Activated CD4-positive, alpha-beta memory T cell treated with anti-CD3 and anti-CD28 coated beads for 36 hours (primary cell): Measurements from ENCODE around the gene NDUFV2. TPM values are rescaled to one million over a fixed set of nuclear protein-coding genes. Genes with fewer than 3 reads are reported as not detected.
A peak's percentile ranks its signal among the peaks of the same experiment; 100 is the strongest.
"Not testable (repeated sequence)": the region's sequence is repeated elsewhere in the genome, so short reads cannot be mapped to it uniquely, and the experiment has no call there.

Experiments
- CTCF ChIA-PET: fragments of 350-600 bp; sonication (Branson Sonifier 250); formaldehyde crosslinking; loops from one replicate; lab custom pipeline; 2021; ENCODE audit warnings: antibody characterized with exemption, inconsistent platforms; lab: Charles Lee
- POLR2A ChIA-PET: fragments of 350-600 bp; sonication (Branson Sonifier 250); formaldehyde crosslinking; loops from one replicate; lab custom pipeline; 2021; ENCODE audit warnings: antibody characterized with exemption; lab: Charles Lee
- DNase-seq: peaks from one replicate; pipeline ENCODE4 v3.0.0-alpha.2; 2020
- H3K27ac Mint-ChIP-seq: one replicate; pipeline ENCODE4 v1.8.0; 2021; ENCODE audit warnings: mixed read lengths
- H3K27me3 Mint-ChIP-seq: one replicate; pipeline ENCODE4 v1.8.0; 2021; ENCODE audit warnings: mixed read lengths
- H3K36me3 Mint-ChIP-seq: one replicate; pipeline ENCODE4 v1.8.0; 2021; ENCODE audit warnings: mixed read lengths
- H3K4me1 Mint-ChIP-seq: one replicate; pipeline ENCODE4 v1.8.0; 2021; ENCODE audit warnings: low read depth, mixed read lengths
- H3K4me3 Mint-ChIP-seq: one replicate; pipeline ENCODE4 v1.8.0; 2021; ENCODE audit warnings: mild to moderate bottlenecking, mixed read lengths
- H3K9me3 Mint-ChIP-seq: one replicate; pipeline ENCODE4 v1.8.0; 2021; ENCODE audit warnings: mixed read lengths
- intact Hi-C: fragments of 100-400 bp; cut with micrococcal nuclease; formaldehyde crosslinking; loops from one replicate; pipeline ENCODE4 v1.15.1; 2023
- total RNA-seq, 2 experiments: library from RNA; stranded (reverse); gene quantifications; one replicate each; pipeline ENCODE4 v1.2.3, GENCODE V29; 2021

NDUFV2 gene
- total RNA-seq, 2 experiments from 2014 or later: 535 to 552 TPM

DNA sequence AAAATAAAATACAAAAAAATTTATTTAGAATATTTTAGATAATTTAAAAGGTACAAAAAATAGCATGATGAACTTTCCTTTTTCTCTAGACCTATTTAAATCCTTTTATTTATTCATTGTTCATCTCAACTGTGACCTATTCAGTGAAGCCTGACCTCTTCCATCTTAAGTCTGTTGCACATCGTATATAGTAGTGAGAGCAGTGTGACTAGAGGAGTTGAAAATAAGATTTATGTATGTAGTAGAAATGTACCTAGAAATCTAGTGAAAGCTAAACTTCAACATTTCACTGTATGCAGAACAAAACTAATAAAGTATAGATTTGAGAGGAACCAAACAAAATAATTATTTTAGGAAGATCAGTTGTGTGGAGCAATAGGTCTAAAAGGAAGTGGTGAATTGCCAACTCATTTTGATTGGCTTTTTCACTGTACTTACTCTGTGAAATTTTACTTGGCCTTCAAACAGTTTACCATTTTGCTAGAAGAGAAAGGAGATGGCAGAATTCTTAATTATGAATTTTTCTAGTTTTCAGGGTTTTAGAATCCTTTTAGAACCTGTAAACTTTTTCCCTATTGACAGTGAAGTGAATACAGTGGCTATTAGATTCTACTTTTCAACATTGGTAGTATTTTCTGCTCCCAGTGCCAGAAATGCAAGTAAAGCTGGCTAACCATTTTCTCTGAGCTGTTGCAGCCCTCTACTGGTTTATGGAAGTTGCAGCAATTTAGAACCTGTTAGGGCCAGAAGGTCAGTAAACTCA, 45.1 kb downstream of the NDUFV2 start:
- ChIA-PET POLR2A (interaction anchor here (1.3 to 2.4 kb wide), 5 partner anchors 10 to 44 kb away, joined by 3 to 12 read pairs (median 5); partner anchors contain the start of gene ANKRD12), CTCF (interaction anchor here (0.6 to 2.5 kb wide), 10 partner anchors 10 to 369 kb away, joined by 3 to 31 read pairs (median 4); no protein-coding TSS in a partner anchor)
- intact Hi-C loops: loop anchor here (1.0 to 10.0 kb wide), 3 partner anchors 74 to 467 kb away; partner anchors contain the start of gene PPP4R1
- Mint-ChIP-seq H3K27me3 (no peaks in the 10 kb centered on the region), H3K4me1 (peaks cover 71% of the 10 kb centered on the region), H3K4me3 (peak overlapping the region; percentile 7), H3K36me3 (peaks cover 8% of the 10 kb centered on the region), H3K9me3 (peaks cover 6% of the 10 kb centered on the region), H3K27ac (peak overlapping the region; percentile 78)
- DNase-seq: peak; percentile 25

DNA sequence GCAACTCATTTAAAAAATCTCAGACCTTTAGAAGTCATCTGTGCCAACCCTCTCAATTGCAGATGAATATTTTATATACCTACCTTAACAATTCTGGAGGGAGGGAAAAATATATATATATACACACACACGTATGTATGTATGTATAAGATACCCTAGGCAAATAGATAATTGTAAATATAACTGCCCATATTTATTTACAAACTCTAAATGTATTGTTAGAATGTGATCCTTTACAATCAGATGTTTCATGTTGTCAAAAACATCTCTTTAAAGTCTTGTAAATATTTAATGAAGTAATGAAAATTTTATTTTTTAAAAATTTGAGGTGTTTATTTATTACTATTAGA, 45.7 kb downstream of the NDUFV2 start:
- POLR2A ChIA-PET: interaction anchor here (1.3 to 2.4 kb wide), 5 partner anchors 11 to 45 kb away, joined by 3 to 12 read pairs (median 5); partner anchors contain the start of gene ANKRD12
- intact Hi-C loops: loop anchor here (1.0 to 10.0 kb wide), 3 partner anchors 75 to 467 kb away; partner anchors contain the start of gene PPP4R1
- peak overlapping the region; percentile 78 for H3K27ac Mint-ChIP-seq

DNA sequence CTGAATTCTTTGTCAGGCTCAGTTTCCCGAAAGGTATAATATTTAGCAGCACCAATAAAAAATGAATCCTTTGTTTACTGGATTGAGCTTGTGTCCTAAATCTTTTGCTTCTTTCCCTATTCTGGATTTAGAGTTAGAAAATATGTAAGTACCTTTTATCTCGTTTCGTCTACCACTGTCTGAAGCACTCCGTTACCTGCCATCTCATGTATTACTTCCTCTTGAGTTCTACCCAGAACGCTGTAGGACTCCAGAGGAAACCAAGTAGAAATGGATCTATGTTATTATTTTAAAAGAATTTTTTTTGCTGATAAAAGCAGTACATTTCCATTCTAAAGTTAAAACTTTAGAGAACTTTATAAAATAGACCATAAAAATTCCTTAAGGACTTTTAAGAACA, 47.6 kb downstream of the NDUFV2 start:
- H3K4me1 Mint-ChIP-seq: peaks cover 81% of the 10 kb centered on the region
- no peak overlapping the region for H3K4me3 Mint-ChIP-seq
- ChIA-PET POLR2A (no interaction called here), CTCF (interaction anchor here (1.6 kb wide), 1 partner anchor 76 kb away, joined by 6 read pairs; no protein-coding TSS in a partner anchor)
- no peaks in the 10 kb centered on the region for H3K27me3 Mint-ChIP-seq
- H3K27ac Mint-ChIP-seq: no peak overlapping the region
- H3K9me3 Mint-ChIP-seq: no peaks in the 10 kb centered on the region
- H3K36me3 Mint-ChIP-seq: peaks cover 4% of the 10 kb centered on the region
- intact Hi-C loops: no loop called here
- no peak for DNase-seq

More for the DNA sequence above, 45.7 kb downstream of the NDUFV2 start:
- CTCF ChIA-PET: interaction anchor here (0.6 to 2.5 kb wide), 8 partner anchors 9 to 368 kb away, joined by 3 to 31 read pairs (median 4); no protein-coding TSS in a partner anchor
- Mint-ChIP-seq H3K9me3 (peaks cover 6% of the 10 kb centered on the region), H3K4me1 (peaks cover 76% of the 10 kb centered on the region), H3K4me3 (no peak overlapping the region), H3K36me3 (peaks cover 8% of the 10 kb centered on the region), H3K27me3 (no peaks in the 10 kb centered on the region)
- DNase-seq: no peak

DNA sequence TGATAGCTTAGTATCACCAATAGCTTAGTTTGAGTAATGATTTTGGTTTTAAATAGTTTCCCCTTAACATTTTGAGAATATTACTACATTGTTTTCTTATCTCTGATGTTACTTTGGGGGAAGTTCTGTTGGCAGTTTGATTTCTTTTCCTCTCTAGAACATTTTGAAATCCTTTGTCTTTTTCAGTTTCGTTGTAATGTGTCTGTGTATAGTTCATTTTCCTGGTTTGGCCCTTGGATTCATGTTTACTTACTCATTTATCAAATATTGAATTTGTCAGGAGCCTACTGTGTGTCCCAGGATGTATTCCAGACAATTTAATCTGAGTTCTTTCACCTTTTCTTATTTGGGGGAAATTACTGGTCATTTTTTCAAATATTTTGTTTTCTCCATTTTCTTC, 50.8 kb downstream of the NDUFV2 start:
- no peaks in the 10 kb centered on the region for H3K27me3 Mint-ChIP-seq
- H3K36me3 Mint-ChIP-seq: peaks cover 16% of the 10 kb centered on the region
- ChIA-PET POLR2A (no interaction called here), CTCF (interaction anchor here (1.8 to 2.1 kb wide), 2 partner anchors 9 to 80 kb away, joined by 4 to 6 read pairs; no protein-coding TSS in a partner anchor)
- no peak for DNase-seq
- H3K4me3 Mint-ChIP-seq: no peak overlapping the region
- peak overlapping the region; percentile 15 for H3K27ac Mint-ChIP-seq
- no peaks in the 10 kb centered on the region for H3K9me3 Mint-ChIP-seq
- intact Hi-C loops: no loop called here
- H3K4me1 Mint-ChIP-seq: peaks cover 83% of the 10 kb centered on the region

DNA sequence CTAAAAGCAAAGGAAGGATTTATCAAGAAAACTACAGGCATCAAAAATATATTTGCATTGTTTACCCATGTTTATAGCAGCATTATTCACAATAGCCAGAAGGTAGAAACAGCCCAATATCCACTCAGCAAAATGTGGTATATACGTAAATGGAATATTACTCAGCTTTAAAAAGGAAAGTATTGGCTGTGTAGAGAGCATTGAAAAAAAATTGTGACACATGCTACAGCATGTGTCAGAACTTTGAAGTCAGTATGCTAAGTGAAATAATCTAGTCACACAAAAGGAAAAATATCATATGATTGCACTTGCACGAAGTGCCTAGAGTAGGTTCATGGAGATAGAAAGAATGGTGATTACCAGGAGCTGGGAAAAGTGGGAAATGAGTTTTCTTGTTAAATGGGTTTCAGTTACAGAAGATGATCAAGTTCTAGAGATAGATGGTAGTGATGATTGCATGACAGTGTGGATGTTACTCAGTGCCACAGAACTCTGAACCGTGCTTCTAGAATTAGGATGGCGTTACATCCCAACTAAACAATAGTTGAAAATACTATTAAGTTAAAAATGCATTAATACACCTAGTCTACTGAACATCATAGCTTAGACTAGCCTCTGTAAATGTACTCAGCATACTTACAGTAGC, 54.2 kb downstream of the NDUFV2 start:
- Mint-ChIP-seq H3K4me3 (no peak overlapping the region), H3K27me3 (no peaks in the 10 kb centered on the region), H3K27ac (peak overlapping the region; percentile 72), H3K4me1 (peaks cover 72% of the 10 kb centered on the region), H3K9me3 (no peaks in the 10 kb centered on the region), H3K36me3 (peaks cover 17% of the 10 kb centered on the region)
- CTCF ChIA-PET: interaction anchor here (0.6 to 0.9 kb wide), 3 partner anchors 9 to 83 kb away, joined by 3 to 4 read pairs (median 3); no protein-coding TSS in a partner anchor
- POLR2A ChIA-PET: interaction anchor here (0.6 to 1.7 kb wide), 5 partner anchors 17 to 74 kb away, joined by 3 to 9 read pairs (median 4); no protein-coding TSS in a partner anchor
- intact Hi-C loops: loop anchor here (2.0 kb wide), 1 partner anchor 16 kb away; no protein-coding TSS in a partner anchor
- DNase-seq: no peak

DNA sequence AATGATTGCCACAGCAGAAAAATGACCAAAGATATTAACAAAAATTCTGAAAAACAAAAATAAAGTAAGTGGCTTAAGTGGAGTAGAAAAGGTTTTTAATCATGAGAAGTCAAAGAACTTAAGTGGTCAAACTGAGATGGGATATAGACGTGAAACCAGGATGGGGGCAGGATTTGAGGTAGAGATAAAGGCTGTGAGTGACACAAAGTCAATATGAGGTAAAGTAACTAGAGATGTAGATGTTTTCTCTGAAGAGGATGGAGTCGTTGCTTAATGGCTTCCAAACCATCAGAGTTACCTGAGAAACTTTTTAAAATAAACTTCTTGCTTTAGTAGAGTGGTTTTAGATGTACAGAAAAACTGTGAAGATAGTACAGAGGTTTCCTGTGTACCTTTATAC, 55.3 kb downstream of the NDUFV2 start:
- Mint-ChIP-seq H3K9me3 (peaks cover 10% of the 10 kb centered on the region), H3K27me3 (no peaks in the 10 kb centered on the region), H3K27ac (peak overlapping the region; percentile 9), H3K4me1 (peaks cover 73% of the 10 kb centered on the region), H3K4me3 (no peak overlapping the region), H3K36me3 (peaks cover 27% of the 10 kb centered on the region)
- ChIA-PET CTCF (interaction anchor here (0.9 kb wide), 1 partner anchor 10 kb away, joined by 3 read pairs; no protein-coding TSS in a partner anchor), POLR2A (interaction anchor here (1.7 kb wide), 1 partner anchor 75 kb away, joined by 9 read pairs; no protein-coding TSS in a partner anchor)
- intact Hi-C loops: loop anchor here (2.0 kb wide), 1 partner anchor 17 kb away; no protein-coding TSS in a partner anchor
- no peak for DNase-seq

DNA sequence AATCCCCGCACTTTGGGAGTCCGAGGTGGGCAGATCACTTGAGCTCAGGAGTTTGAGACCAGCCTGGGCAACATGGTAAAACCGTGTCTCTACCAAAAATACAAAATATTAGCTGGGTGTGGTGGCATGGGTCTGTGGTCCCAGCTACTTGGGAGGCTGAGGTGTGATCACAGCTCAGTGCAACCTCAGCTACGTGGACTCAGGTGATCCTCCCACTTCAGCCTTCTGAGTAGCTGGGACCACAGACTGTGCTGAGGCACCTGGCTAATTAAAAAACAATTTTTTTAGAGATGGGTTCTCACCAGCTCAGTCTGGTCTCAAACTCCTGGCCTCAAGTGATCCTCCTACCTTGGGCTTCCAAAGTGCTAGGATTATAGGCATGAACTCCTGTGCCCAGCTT, 57.5 kb downstream of the NDUFV2 start:
- ChIA-PET POLR2A (interaction anchor here (1.2 kb wide), 2 partner anchors 13 to 23 kb away, joined by 3 to 5 read pairs; partner anchors contain the start of gene ANKRD12), CTCF (interaction anchor here (0.7 to 2.4 kb wide), 3 partner anchors 13 to 86 kb away, joined by 3 to 6 read pairs (median 4); no protein-coding TSS in a partner anchor)
- H3K27ac Mint-ChIP-seq: no peak overlapping the region
- peaks cover 67% of the 10 kb centered on the region for H3K4me1 Mint-ChIP-seq
- peaks cover 46% of the 10 kb centered on the region for H3K36me3 Mint-ChIP-seq
- no peak overlapping the region for H3K4me3 Mint-ChIP-seq
- peaks cover 31% of the 10 kb centered on the region for H3K9me3 Mint-ChIP-seq
- no peaks in the 10 kb centered on the region for H3K27me3 Mint-ChIP-seq
- no peak for DNase-seq
- intact Hi-C loops: no loop called here

DNA sequence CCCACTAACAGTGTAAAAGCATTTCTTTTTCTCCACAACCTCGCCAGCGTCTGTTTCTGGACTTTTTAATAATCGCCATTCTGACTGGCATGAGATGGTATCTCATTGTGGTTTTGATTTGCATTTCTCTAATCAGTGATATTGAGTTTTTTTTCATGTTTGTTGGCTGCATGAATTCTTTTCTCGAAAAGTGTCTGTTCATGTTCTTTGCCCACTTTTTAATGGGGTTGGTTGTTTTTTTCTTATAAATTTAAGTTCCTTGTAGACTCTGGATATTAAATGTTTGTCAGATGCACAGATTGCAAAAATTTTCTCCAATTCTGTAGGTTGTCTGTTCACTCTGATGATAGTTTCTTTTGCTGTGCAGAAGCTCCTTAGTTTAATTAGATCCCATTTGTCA, 60.2 kb downstream of the NDUFV2 start:
- intact Hi-C loops, H3K27ac Mint-ChIP-seq, H3K27me3 Mint-ChIP-seq, DNase-seq, CTCF ChIA-PET, POLR2A ChIA-PET, H3K4me3 Mint-ChIP-seq: not testable (repeated sequence)
- Mint-ChIP-seq H3K9me3 (peaks cover 35% of the 10 kb centered on the region), H3K36me3 (peaks cover 44% of the 10 kb centered on the region), H3K4me1 (peaks cover 51% of the 10 kb centered on the region)

DNA sequence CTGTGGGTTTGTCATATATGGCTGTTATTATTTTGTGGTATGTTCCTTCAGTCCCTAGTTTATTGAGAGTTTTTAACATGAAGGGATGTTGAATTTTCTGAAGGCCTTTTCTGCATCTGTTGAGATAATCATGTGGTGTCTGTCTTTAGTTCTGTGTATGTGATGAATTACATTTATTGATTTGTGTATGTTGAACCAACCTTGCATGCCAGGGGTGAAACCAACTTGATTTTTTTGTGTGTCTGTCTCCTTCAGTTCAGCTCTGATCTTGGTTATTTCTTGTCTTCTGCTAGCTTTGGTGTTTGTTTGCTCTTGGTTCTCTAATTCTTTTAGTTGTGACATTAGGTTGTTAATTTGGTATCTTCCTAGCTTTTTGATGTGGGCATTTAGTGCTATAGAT, 61.6 kb downstream of the NDUFV2 start:
- H3K4me3 Mint-ChIP-seq, intact Hi-C loops, POLR2A ChIA-PET, CTCF ChIA-PET, H3K27me3 Mint-ChIP-seq, H3K27ac Mint-ChIP-seq, DNase-seq: not testable (repeated sequence)
- Mint-ChIP-seq H3K4me1 (peaks cover 51% of the 10 kb centered on the region), H3K9me3 (peaks cover 35% of the 10 kb centered on the region), H3K36me3 (peaks cover 48% of the 10 kb centered on the region)

DNA sequence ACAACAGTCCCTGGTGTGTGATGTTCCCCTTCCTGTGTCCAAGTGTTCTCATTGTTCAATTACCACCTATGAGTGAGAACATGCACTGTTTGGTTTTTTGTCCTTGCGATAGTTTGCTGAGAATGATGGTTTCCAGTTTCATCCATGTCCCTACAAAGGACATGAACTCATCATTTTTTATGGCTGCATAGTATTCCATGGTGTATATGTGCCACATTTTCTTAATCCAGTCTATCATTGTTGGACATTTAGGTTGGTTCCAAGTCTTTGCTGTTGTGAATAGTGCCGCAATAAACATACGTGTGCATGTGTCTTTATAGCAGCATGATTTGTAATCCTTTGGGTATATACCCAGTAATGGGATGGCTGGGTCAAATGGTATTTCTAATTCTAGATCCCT, 63.4 kb downstream of the NDUFV2 start:
- peaks cover 66% of the 10 kb centered on the region for H3K4me1 Mint-ChIP-seq
- DNase-seq, POLR2A ChIA-PET, CTCF ChIA-PET, H3K27me3 Mint-ChIP-seq, intact Hi-C loops, H3K4me3 Mint-ChIP-seq, H3K27ac Mint-ChIP-seq: not testable (repeated sequence)
- peaks cover 35% of the 10 kb centered on the region for H3K9me3 Mint-ChIP-seq
- peaks cover 57% of the 10 kb centered on the region for H3K36me3 Mint-ChIP-seq

DNA sequence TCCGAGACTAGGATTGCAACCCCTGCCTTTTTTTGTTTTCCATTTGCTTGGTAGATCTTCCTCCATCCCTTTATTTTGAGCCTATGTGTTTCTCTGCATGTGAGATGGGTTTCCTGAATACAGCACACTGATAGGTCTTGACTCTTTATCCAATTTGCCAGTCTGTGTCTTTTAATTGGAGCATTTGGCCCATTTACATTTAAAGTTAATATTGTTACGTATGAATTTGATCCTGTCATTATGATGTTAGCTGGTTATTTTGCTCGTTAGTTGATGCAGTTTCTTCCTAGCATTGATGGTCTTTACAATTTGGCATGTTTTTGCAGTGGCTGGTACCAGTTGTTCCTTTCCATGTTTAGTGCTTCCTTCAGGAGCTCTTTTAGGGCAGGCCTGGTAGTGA, 67.0 kb downstream of the NDUFV2 start:
- POLR2A ChIA-PET, H3K27me3 Mint-ChIP-seq, H3K4me3 Mint-ChIP-seq, CTCF ChIA-PET, intact Hi-C loops, DNase-seq: not testable (repeated sequence)
- Mint-ChIP-seq H3K27ac (peak overlapping the region; percentile 2), H3K4me1 (peaks cover 78% of the 10 kb centered on the region), H3K36me3 (peaks cover 44% of the 10 kb centered on the region), H3K9me3 (peaks cover 15% of the 10 kb centered on the region)
